ENCODE measurements around the gene RTL3.
"Not testable (repeated sequence)": the region's sequence is repeated elsewhere in the genome, so short reads cannot be mapped to it uniquely, and the experiment has no call there.

RTL3 gene, protein sequence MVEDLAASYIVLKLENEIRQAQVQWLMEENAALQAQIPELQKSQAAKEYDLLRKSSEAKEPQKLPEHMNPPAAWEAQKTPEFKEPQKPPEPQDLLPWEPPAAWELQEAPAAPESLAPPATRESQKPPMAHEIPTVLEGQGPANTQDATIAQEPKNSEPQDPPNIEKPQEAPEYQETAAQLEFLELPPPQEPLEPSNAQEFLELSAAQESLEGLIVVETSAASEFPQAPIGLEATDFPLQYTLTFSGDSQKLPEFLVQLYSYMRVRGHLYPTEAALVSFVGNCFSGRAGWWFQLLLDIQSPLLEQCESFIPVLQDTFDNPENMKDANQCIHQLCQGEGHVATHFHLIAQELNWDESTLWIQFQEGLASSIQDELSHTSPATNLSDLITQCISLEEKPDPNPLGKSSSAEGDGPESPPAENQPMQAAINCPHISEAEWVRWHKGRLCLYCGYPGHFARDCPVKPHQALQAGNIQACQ

DNA sequence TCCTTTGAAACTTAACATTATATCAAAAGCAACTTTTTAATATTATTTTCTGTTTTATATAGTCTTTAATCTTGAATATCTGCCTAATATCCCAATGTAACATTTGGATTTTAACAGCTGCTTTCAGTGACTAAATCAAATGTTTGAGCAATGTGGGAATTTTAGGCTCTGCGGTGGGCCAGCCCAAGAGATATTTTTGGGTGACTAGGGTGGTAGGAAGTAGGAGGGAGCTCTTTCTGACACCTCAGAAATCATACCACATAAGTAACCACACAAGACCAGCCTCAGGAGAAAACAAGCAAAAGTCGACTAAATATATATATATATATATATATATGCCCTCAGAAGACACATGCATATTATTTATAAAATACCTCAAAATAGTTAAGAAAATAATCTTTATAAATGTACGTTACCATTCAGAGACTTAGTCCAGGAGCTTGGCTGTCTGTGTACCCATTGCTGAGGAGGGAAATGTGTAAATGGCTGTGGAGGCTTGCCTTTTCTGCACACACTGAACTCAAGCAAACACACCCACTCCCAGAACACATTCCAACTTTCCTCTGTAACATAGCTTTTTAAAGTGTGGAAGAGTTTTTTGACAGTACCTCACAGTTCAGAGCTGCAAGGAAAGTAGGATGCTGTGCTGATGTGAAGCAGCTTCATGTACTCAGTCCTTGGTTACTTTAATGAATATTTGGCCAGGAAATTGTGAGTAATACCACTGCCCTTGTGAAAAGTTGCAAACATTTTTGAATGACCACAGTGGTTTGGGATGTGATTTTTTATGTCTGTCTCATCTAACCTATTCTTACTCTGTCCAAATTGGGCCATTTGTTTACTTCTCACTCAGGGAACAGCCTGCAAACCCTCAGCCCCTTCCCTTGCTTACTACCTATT is at the start of gene RTL3:
TSS of gene RTL3 (minus strand) at position 484 of the 900 bp plus-strand sequence. CDS start 908 bp downstream, outside the sequence.
- FAIRE-seq = no peak

DNA sequence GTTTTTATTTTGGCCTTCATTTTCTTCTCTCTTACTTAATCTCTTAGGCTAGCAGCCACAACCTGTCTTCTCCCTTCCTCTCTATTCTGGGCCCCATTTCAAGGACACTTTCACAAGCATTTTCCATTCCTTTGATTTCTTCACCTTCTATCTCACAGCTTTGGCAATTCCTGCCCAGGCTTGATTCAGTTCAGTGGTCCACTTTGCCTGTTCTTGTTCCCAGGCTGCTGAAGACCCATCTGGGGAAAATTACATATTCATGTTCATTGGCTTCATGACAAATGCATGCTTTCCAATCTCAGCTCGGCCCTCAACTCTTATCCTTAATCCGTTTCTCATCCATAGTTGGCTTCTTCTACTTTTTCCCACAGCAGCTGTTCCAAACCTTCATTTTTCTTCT is 49.7 kb upstream of the RTL3 start:
- no peak for FAIRE-seq

DNA sequence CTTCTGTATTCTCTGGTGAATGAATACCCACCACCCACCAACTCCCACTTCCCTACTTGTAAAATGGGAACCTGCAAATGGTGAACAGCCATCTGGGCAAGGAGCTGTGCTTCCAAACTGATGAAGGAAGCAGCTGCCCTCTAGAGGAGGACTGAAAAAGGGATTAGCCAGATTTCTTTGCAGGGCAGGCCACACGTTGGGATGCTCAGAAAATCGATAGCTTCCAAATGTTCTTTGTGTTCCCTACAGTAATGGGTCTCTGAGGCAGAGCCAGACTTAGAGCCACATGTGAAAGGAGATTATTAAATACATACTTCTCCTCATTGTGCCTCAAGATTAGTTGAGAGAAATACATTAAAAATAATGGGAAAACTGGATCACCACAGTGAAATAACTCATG is 49.1 kb upstream of the RTL3 start:
- no peak for FAIRE-seq

DNA sequence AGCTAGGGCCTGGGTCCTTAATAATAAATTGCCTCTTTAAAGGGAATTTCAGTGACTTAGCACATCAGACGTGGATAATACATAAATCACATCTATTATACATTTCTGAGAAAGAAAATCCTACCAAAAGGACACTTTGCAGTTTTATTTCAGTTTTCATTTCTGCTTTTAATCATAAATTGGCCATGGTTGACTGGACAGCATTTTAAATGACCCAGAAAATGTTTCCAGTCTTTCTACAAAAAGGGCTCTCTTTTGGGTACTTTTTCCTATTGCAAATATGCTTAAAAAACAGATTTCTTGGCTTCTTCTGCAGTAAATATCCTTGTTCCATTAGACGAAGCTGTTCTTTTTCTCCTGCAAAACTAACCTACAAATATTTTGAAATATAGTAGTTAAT is 46.9 kb upstream of the RTL3 start:
- no peak for FAIRE-seq

DNA sequence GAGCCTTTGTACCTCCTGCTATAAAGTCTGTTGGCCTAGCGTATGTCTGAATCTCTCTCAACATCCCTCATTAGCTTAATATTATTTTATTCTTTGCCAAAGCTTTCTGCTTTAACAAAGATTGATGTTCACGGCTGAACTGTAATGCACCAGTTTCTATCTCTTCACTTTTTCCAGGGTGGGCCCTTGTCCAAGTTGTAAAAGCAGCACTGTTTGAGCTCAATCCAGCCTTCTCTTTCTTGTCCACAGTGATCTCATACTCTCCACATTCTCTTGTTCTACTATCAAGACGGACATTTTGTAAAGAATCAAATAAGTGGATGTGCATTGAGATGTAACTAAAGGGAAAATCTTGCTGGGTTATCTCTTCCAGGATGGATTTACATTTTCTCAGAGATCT is 34.4 kb upstream of the RTL3 start:
- FAIRE-seq = no peak

DNA sequence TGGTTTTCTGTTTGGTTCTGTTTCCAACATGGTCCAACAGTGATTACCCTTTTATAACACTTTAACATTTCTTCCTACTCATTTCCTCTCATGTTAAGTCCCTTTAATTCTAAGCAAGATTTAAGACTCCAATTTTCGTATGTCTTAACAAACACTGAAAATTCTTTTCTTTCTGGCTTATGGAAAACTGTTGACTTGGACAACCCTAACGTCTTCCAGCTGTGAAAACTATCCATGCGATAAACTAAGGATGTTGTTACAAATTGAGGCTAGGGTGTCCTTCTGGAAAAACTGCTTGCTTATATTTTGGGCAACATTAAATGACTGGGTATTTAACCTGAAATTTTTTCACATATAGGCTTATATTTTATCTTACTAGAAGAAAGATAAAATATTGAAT is 33.9 kb upstream of the RTL3 start:
- FAIRE-seq = no peak

DNA sequence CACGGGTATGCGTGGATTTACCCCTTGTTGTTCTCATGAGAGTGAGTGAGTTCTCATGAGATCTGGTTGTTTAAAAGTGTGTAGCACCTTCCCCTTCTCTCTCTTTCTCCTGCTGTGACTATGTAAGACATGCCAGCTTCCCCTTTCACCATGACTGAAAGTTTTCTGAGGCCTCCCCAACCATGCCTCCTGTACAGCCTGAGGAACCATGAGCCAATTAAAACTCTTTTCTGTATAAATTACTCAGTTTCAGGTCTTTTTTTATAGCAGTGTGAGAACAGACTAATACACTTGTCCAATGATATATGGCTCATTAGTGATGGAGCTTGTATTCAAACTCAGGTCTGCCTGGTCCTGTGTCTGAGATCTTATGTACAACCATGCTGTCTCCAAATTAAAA is 28.5 kb upstream of the RTL3 start:
- no peak for FAIRE-seq

DNA sequence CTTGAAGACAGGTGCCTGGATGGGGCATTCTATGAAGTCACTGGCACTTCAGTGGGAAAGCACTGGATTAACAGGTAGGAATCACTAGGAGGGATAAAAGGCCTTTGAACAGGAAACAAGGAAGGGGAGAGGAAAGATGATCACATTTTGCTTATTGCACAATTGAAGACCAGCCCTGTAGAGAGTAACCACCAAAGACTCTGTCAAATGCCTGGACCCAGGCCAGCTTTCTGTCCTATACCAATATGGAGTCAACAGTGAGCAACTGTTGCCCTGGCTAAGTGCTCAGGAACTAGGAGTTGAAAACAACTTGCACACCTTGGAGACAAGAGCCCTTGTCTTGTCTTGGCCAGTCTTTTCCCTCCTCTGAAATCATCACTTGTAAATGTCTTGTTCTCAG is 14.1 kb upstream of the RTL3 start:
- FAIRE-seq = no peak

DNA sequence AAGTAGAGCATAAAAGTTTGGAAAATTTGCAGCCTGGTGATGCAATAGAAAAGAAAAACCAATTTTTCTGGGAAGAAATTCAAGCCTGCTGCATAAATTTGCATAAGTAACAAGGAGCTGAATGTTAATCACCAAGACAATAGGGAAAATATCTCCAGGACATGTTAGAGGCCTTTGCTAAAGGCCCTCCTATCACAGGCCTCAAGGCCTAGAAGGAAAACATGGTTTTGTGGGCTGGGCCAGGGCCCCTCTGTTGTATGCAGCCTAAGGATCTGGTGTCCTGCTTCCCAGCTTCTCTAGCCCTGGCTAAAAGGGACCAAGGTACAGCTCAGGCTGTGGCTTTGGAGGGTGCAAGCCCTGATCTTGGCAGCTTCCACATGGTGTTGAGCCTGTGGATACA is 6.2 kb upstream of the RTL3 start:
- no peak for FAIRE-seq

DNA sequence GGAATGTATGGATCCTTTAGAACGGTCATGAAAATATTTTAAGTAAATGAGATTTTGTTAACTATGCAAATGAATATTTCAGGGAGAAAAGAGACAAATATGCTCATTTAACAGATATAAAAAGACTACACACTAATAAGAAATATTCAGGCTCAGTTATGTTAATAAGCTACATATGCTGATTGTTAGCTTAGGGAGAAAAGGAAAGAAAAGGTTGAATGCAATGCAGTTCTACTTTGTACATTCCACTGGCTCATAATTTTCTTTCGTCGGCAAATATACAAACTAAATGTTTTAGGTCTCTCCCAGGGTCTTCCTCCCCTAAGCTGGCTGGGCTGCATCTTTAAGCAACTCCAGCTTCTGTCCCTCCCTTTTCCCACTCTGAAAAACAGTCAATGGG is 2.7 kb upstream of the RTL3 start:
- FAIRE-seq = no peak

DNA sequence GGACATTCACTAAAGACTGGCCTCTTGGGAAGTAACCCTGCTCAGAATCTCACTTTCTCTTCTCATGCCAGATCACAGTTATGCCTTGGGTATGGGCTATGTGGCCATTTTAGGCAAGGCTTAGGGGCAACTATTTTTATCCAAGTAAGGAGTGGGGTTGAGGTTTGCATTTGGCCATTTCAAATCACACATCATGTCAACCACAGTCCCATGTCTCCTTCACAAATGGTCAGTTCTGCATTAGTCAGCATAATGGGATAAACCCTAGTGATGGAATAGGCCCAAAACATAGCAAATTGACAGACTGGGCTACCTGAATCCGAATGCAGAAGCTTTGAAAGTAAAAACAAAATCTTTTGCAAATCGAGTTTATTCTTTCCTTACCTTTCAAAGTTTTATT is 827 bp upstream of the RTL3 start:
- FAIRE-seq = no peak

DNA sequence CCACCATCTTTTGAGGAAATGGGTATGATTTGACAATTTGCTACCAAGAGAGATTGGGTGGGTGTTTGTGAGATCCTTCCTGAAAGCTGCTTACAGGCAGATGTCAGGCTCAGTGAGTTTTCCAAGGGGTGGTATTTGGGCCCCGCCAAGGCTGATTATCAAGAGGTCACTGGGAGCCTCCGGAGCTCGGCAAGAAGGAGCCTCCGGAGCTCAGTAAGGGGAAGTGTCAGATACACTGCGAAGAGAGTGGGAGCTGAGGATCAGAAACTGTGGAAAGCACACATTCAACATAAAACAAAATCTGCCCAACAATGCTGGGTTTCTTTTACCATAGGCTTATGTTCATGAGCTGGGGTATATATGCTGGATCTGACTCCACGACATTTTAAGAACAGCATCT is 714 bp downstream of the RTL3 start:
- no peak for FAIRE-seq

DNA sequence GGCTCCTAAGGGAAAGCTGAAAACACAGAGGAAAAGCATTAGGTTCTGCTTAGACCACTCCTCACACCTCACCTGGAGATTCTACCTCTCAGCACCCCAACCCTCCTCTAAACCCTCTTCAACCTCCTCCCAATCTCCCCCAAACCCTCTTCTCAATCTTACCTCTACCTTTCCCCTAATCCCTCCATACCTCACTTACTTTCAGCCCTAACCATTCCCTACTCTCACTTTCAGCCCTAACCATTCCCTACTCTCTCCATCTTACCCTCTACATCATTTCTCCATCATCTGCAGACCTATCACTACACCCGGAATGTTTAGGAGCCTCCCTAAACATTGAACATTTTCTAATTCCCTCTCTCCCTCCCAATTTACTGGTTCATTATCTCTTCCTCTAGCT is 3.5 kb downstream of the RTL3 start:
- FAIRE-seq = no peak

DNA sequence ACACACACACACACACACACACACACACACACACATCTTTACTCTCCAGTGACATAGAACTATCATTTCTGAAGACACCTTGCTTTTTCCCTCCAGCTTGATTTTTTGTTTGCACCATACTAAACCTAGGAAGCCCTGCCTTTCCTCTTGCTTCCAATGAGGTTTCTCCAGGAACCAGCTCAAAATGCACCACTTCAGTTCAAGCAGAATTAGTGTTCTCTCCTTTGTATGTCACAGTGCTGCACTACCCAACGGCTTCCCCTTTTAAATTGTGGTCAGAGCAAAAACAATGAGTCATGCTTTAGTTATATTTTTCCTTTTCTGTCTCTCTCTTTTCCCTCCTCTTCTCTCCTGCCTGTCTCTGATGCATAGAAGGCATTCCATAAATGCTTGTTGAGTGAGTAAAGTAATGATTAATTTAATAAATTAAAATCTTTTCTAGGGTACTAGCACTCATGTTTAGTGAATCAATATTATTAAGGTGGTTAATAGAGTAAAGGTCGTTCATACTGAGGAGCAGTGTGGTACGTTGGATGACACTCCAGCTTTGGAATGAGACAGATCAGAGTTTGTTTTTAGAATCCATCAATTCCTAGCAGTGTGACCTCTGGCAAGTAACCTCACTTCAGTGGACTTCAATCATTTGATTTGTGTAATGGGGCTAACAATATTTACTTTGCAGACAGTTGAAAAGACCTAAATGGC is 5.9 kb downstream of the RTL3 start:
- FAIRE-seq = peak; percentile 36

DNA sequence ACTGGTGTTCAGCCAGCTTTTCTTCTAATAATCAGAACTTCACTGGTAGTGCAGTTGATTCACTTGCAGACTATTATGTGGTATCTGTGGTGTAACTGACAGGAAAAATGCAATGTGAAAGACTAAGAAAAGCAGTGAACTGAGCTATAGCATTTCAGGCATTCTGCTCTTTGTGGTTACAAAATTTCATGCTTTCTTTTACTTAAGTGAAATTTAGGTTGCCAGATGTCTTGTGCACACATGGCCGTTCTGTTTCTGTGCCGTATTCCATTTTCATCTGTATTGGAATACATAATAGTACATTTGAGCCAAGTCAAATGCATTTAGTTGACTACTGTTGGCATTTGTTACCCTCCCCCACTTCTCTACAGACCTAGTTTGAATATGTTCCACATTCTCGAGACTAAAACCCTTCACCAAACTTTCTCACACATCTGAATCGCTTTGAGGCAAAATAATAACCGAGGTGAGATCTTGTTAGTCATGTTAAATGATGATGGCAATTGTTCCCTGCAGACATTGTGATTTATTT is 8.2 kb downstream of the RTL3 start:
- FAIRE-seq = peak; percentile 14

DNA sequence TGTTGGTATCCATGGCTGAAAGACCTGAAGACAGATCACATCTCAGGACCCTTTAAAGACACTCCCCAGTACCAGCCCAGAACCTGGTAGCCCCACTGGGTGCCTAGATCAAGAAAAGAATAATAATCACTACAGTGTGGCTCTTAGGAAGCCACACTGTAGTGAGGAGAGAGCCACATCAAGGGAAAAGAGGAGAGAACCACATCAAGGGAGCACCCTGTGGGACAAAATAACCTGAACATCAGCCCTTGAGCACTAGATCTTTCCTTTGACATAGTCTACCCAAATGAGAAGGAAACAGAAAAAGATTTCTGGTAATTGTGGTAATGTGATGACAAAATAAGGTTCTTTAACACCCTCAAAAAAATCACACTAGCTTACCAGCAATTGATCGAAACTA is 15.3 kb downstream of the RTL3 start:
- peak; percentile 84 for FAIRE-seq

DNA sequence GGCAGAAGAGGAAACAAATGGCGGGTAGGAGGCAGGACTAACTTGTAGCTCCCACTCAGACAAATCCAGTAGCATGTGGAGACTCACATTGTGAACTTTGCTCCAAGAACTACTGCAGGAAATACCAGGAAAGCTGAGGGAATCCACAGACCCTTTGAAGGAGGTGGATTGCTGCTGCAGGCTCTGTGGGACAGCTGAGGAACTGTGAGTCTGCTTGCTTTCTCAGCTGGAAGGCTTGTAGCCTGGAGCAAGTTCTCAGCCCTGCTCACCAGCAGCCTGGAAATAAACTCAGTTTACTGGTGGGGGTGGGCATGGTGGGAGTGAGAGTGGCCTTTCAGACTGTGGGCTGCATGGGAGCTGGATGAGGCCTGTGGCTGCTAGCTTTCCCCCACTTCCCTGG is 16.0 kb downstream of the RTL3 start:
- no peak for FAIRE-seq

DNA sequence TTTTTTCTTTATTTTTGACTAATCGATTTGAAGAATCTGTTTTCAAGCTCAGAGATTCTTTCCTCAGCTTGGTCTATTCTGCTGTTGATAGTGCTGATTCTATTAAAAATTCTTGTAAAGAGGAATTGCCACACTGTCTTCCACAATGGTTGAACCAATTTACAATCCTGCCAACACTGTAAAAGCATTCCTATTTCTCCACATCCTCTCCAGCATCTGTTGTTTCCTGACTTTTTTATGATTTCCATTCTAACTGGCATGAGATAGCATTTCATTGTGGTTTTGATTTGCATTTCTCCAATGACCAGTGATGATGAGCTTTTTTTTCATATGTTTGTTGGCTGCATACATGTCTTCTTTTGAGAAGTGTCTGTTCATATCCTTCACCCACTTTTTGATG is 23.0 kb downstream of the RTL3 start:
- not testable (repeated sequence) for FAIRE-seq

DNA sequence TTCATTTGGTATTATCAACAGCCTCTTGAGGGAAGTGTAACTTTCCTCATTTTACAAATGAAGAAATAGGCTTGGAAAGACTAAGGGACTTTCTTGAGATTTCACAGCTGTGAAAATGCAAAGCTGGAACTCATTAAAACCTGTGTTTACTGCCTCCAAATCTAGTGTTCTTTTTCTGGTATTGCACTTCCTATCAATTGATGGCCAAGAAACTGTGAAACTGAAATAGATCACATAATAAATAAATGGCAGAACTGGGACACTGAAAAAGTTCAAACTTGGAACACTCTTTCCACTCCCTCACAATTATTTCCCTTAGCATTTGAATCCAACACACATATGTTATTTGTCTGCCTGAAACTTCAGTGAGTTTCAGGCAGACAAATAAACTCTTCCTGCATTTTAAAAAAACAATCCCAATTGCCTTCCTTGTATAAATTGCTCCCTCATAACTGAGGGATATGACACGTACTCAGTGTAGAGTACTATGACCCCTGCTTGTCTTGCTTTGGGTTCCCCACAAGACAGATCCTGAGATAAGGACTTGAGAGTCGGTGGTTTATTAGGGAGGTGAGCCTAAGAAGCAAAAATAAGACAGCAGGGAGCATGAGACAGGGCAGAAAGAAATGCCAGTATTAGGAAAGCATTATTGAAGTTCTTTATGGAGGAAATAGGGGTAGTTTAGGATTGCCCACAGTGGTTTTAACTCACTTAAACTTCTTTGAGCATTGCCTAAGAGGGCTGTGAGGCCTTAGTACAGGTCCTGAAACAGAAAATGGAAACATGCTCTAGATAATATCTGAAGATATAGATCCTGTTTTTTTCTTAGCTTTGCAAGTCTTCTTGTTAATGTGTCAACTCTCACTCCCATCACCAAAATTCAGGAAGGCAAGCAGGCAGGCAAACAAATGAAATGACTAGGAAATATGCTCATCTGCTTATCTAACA is 33.9 kb downstream of the RTL3 start:
- FAIRE-seq = no peak

DNA sequence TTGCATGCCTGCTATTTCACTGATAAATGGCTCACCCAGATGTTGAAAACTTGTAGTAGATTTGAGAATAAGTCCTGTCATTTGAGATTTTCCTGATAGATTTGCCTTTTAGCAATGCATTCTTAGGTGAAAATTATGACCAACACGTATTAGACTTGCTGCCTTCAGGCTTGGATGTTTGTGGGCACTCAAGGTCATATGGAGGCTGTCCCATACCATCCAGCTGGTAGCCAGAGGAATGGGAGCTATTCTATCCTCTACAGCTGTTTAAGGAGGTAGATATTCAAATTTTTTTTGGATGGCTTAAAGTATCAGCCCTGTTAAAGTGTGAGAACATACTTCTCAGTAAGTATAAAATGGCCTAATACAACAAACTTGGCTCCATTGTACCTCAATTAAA is 34.7 kb downstream of the RTL3 start:
- no peak for FAIRE-seq

DNA sequence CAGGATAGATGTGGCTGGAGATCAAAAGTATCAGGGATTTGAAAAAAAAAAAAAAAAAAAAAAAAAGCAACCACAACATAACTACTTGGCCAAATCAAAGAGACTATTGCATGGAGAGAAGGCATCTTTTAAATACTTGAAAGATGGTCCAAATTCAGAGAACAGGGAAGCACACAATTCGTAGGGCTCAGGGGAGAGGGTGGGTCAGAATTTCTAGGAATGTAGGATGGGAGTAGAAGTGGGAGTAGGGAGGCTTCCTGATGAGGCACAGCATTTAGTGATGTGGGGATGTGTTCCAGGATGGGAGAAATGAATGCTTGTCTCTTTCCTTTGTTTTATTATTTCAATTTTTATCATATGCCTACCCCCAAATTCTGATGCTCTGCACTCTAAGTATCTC is 36.3 kb downstream of the RTL3 start:
- no peak for FAIRE-seq

DNA sequence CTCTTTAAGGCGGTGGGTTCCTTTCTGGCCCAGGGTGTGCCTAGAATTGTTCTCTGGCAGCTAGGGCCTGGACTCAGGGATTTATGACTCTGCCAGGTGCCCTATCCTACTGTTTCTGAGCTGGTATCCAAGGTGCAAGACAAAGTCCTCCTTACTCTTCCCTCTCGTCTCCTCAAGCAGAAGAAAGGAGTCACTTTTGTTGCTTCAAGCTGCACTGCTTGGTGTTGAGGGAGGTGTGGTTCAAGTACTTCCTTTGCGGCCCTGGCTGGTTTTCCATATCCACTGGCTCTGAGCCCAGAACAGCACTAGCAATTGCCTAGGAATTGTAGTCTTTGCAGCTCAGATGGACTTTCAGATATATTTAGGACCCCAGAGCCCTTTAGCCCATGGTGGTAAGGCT is 39.3 kb downstream of the RTL3 start:
- FAIRE-seq = no peak

All from colon (tissue), 2 donors.